Measurements from ENCODE around the gene RPL23. TPM values are rescaled to one million over a fixed set of nuclear protein-coding genes. Genes with fewer than 3 reads are reported as not detected.

The RPL23 gene
- total RNA-seq, 4 donors from 2014 or later, result 755 to 2,040 (median 1,511) TPM

GRCh38 chr17:38897671-38898290 is 44.3 kb upstream of the RPL23 start:
- H3K27ac ChIP-seq, result peak overlapping the region; percentile 19 to 73 (median 68)
- no peak for TF ChIP-seq POLR2A (IDR thresholded peaks at IDR 0.05)
- TF ChIP-seq POLR2AphosphoS5 (IDR thresholded peaks at IDR 0.05), result no peak
- no peak for TF ChIP-seq EP300 (IDR thresholded peaks at IDR 0.05)
- no peak for TF ChIP-seq CTCF (IDR thresholded peaks at IDR 0.05)
- no peaks in the 10 kb centered on the region for H3K27me3 ChIP-seq
- 100% methylated on average over 1 of the region's 12 CpGs; no CpG with 5 or more reads in 1 of the 2 donors for WGBS, 2 donors (ENCODE audit: low coverage in 1 of 2)
- H3K36me3 ChIP-seq, result peaks cover 0 to 51% of the 10 kb centered on the region in 2 donors
- no peak overlapping the region for H3K4me3 ChIP-seq
- ATAC-seq, result peak; percentile 29
- H3K4me1 ChIP-seq, result peaks cover 4 to 98% (median 59%) of the 10 kb centered on the region in 3 donors
- H3K9me3 ChIP-seq, result no peaks in the 10 kb centered on the region

GRCh38 chr17:38897176-38897575 is 43.7 kb upstream of the RPL23 start:
- Histone ChIP-seq H3K4me3 (no peak overlapping the region), H3K36me3 (peaks cover 0 to 52% of the 10 kb centered on the region in 2 donors), H3K9me3 (no peaks in the 10 kb centered on the region), H3K27ac (peak overlapping the region; percentile 5 to 73 (median 68)), H3K4me1 (peaks cover 4 to 98% (median 62%) of the 10 kb centered on the region in 3 donors), H3K27me3 (no peaks in the 10 kb centered on the region)
- peak; percentile 61 for ATAC-seq
- TF ChIP-seq POLR2AphosphoS5 (IDR thresholded peaks at IDR 0.05) (peak; percentile 48), POLR2A (IDR thresholded peaks at IDR 0.05) (no peak)
- 20% methylated on average over 1 of the region's 6 CpGs; no CpG with 5 or more reads in 1 of the 2 donors for WGBS, 2 donors (ENCODE audit: low coverage in 1 of 2)

- 53 to 60% methylated on average over 3 of the region's 13 CpGs for WGBS, 2 donors (ENCODE audit: low coverage in 1 of 2)
- peaks cover 4 to 98% (median 59%) of the 10 kb centered on the region in 3 donors for H3K4me1 ChIP-seq
- H3K4me3 ChIP-seq, result no peak overlapping the region
- no peak for ATAC-seq
- peaks cover 0 to 53% of the 10 kb centered on the region in 2 donors for H3K36me3 ChIP-seq
- no peaks in the 10 kb centered on the region for H3K9me3 ChIP-seq
- H3K27ac ChIP-seq, result peak overlapping the region; percentile 5 to 73 (median 68)
- H3K27me3 ChIP-seq, result no peaks in the 10 kb centered on the region
- TF ChIP-seq POLR2A (IDR thresholded peaks at IDR 0.05) (no peak), POLR2AphosphoS5 (IDR thresholded peaks at IDR 0.05) (no peak), CTCF (IDR thresholded peaks at IDR 0.05) (no peak), EP300 (IDR thresholded peaks at IDR 0.05) (no peak)
Measured at GRCh38 chr17:38896346-38896954, 42.9 kb upstream of the RPL23 start.

- peaks cover 0 to 66% of the 10 kb centered on the region in 2 donors for H3K36me3 ChIP-seq
- no peak for ATAC-seq
- H3K27ac ChIP-seq, result peak overlapping the region in 3 of 4 donors; percentile 71 to 74 (median 74)
- no peak overlapping the region for H3K4me3 ChIP-seq
- H3K4me1 ChIP-seq, result peaks cover 4 to 91% (median 44%) of the 10 kb centered on the region in 3 donors
- H3K27me3 ChIP-seq, result no peaks in the 10 kb centered on the region
- H3K9me3 ChIP-seq, result no peaks in the 10 kb centered on the region
- no peak for TF ChIP-seq EP300 (IDR thresholded peaks at IDR 0.05)
- no peak for TF ChIP-seq POLR2AphosphoS5 (IDR thresholded peaks at IDR 0.05)
- no peak for TF ChIP-seq POLR2A (IDR thresholded peaks at IDR 0.05)
- TF ChIP-seq CTCF (IDR thresholded peaks at IDR 0.05), result no peak
- 29 to 46% methylated on average over 4 to 7 of the region's 7 CpGs for WGBS, 2 donors (ENCODE audit: low coverage in 1 of 2)
Measured at GRCh38 chr17:38894276-38894675, 40.8 kb upstream of the RPL23 start.

GRCh38 chr17:38893607-38894006 is 40.1 kb upstream of the RPL23 start:
- Histone ChIP-seq H3K27ac (peak overlapping the region in 3 of 4 donors; percentile 71 to 74 (median 74)), H3K4me1 (peaks cover 4 to 87% (median 37%) of the 10 kb centered on the region in 3 donors), H3K4me3 (no peak overlapping the region), H3K27me3 (no peaks in the 10 kb centered on the region), H3K9me3 (no peaks in the 10 kb centered on the region), H3K36me3 (peaks cover 0 to 63% of the 10 kb centered on the region in 2 donors)
- TF ChIP-seq EP300 (IDR thresholded peaks at IDR 0.05), result no peak
- no peak for TF ChIP-seq POLR2A (IDR thresholded peaks at IDR 0.05)
- TF ChIP-seq POLR2AphosphoS5 (IDR thresholded peaks at IDR 0.05), result no peak
- TF ChIP-seq CTCF (IDR thresholded peaks at IDR 0.05), result no peak
- WGBS, 2 donors (ENCODE audit: low coverage in 1 of 2), result 45% methylated on average over 2 of the region's 6 CpGs; no CpG with 5 or more reads in 1 of the 2 donors
- ATAC-seq, result peak; percentile 34

Data from gastroesophageal sphincter (tissue), 4 donors.